T-helper 22 cell (primary cell): ENCODE measurements around the gene SEC63.
"Not testable (repeated sequence)": the region's sequence is repeated elsewhere in the genome, so short reads cannot be mapped to it uniquely, and the experiment has no call there.

Source experiments
- DNase-seq: peaks from one replicate; pipeline ENCODE4 v3.0.0-alpha.2; 2020; ENCODE audit warnings: low read depth

The SEC63 gene

GRCh38 chr6:107973594-107973993 is 15.6 kb upstream of the SEC63 start:
- no peak for DNase-seq

- DNase-seq: no peak
Measured at GRCh38 chr6:107972413-107973096, 14.5 kb upstream of the SEC63 start.

GRCh38 chr6:107971181-107971580 is 13.2 kb upstream of the SEC63 start:
- no peak for DNase-seq

GRCh38 chr6:107970255-107970654 is 12.2 kb upstream of the SEC63 start:
- no peak for DNase-seq

GRCh38 chr6:107968081-107968480 is 10.1 kb upstream of the SEC63 start:
- no peak for DNase-seq

- DNase-seq: no peak
Measured at GRCh38 chr6:107965746-107966145, 7.7 kb upstream of the SEC63 start.

- no peak for DNase-seq
Measured at GRCh38 chr6:107962723-107963122, 4.7 kb upstream of the SEC63 start.

GRCh38 chr6:107959392-107959791 is 1.4 kb upstream of the SEC63 start:
- DNase-seq: no peak

GRCh38 chr6:107958689-107959362 is 818 bp upstream of the SEC63 start:
- DNase-seq: not testable (repeated sequence)

- DNase-seq: peak; percentile 43
Measured at GRCh38 chr6:107957308-107957908, 600 bp downstream of the SEC63 start.

- DNase-seq: no peak
Measured at GRCh38 chr6:107956586-107957307, 1.3 kb downstream of the SEC63 start.

- DNase-seq: no peak
Measured at GRCh38 chr6:107956181-107956580, 1.8 kb downstream of the SEC63 start.

- not testable (repeated sequence) for DNase-seq
Measured at GRCh38 chr6:107953858-107954414, 4.1 kb downstream of the SEC63 start.

- DNase-seq: no peak
Measured at GRCh38 chr6:107943626-107944439, 14.2 kb downstream of the SEC63 start.

GRCh38 chr6:107942142-107942541 is 15.9 kb downstream of the SEC63 start:
- no peak for DNase-seq

GRCh38 chr6:107941627-107942026 is 16.4 kb downstream of the SEC63 start:
- no peak for DNase-seq

GRCh38 chr6:107941199-107941598 is 16.8 kb downstream of the SEC63 start:
- DNase-seq: no peak

- not testable (repeated sequence) for DNase-seq
Measured at GRCh38 chr6:107936910-107937292, 21.1 kb downstream of the SEC63 start.

GRCh38 chr6:107936162-107936909 is 21.7 kb downstream of the SEC63 start:
- no peak for DNase-seq

GRCh38 chr6:107934229-107934628 is 23.8 kb downstream of the SEC63 start:
- not testable (repeated sequence) for DNase-seq

- no peak for DNase-seq
Measured at GRCh38 chr6:107932580-107932979, 25.4 kb downstream of the SEC63 start.
